GM18907 (cell line): ENCODE results near the gene PRKG1.

Source experiments
- ATAC-seq: cut with Tn5 transposase; IDR thresholded peaks from one replicate; pipeline ENCODE4 v1.9.1; 2021; ENCODE audit warnings: mild to moderate bottlenecking, moderate library complexity; ENCODE audit not compliant: unreplicated experiment

Gene PRKG1

DNA sequence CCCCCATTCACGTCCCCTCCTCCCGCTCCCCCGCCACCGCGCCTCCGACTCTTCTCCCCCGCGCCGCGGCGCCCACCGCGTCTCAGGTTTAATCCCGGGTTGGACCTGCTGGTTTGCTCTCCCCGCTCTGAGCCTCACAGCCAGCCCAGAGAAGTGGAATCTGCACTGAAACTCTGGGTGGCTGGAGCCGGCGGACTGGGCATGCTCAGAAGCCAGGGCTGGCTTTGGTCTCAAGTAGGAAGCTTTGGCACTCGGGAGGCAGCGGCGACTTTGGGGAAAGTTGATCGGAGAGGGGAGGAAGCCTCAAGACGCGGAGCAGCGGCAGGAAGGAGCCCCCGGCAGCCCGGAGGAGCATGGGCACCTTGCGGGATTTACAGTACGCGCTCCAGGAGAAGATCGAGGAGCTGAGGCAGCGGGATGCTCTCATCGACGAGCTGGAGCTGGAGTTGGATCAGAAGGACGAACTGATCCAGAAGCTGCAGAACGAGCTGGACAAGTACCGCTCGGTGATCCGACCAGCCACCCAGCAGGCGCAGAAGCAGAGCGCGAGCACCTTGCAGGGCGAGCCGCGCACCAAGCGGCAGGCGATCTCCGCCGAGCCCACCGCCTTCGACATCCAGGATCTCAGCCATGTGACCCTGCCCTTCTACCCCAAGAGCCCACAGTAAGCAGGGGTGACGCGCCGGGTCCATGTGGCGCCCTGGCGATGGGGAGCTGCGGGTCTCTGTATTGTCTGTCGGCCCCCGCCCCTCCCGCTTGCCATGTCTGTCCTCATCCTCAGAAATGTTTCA is at the start of gene PRKG1:
PRKG1 (plus strand) TSS at position 250 of the 791 bp plus-strand sequence.
- ATAC-seq, result peak; percentile 67

DNA sequence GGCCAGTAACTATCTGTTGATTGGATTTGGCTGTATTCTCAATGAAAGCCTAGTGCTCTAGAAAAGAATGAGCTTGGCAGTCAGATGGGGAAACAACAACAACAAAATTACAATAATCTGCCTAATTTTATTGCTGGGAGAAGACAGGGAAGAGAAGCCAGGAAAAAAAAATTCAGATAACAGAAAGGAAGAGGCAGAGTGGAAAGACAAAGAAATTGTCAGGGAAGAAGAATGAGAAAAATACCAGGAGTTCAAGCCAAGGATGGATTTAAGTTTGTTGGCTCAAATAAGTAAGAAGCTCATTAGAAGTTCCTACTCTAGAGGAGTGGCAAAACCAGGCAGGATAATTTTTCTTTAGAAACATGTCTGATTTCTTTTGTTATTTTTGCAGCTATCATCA is 45.9 kb upstream of the PRKG1 start:
- ATAC-seq, result no peak

DNA sequence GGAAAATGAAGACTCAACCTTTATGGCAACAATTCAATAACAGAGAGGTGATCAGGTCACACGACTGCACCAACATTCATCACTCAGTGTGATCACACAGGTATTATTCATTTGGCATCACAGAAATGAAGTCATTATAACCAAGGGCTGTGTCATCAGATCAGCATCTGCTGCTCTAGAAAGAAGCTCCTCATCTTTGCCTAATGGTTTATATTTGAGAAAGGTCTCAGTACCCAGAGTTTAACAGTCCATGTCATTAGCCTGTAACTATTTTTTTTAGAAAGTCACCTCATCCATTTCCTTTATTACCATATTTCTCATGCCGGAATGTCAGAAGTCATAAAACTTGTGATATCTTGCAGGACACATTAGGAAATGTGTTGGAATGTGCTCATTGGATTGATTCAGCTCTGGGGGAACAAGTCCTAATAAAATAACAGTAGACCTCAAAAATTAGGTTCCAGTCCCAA is 45.1 kb upstream of the PRKG1 start:
- ATAC-seq, result no peak

DNA sequence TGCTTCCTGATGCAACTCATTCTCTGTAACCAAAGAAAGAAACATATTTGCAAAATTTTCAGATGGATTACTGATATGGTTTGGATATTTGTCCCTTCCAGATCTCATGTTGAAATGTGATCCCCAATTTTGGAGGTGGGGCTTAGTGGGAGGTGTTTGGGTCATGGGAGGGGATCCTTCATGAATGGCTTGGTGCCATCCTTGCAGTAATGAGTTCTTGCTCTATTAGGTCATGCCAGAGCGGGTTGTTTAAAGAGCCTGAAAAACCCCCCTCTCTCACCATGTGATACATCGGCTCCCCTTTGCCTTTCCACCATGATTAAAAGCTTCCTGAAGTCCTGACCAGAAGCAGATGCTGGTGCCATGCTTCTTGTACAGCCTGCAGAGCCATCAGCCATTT is 43.8 kb upstream of the PRKG1 start:
- no peak for ATAC-seq

DNA sequence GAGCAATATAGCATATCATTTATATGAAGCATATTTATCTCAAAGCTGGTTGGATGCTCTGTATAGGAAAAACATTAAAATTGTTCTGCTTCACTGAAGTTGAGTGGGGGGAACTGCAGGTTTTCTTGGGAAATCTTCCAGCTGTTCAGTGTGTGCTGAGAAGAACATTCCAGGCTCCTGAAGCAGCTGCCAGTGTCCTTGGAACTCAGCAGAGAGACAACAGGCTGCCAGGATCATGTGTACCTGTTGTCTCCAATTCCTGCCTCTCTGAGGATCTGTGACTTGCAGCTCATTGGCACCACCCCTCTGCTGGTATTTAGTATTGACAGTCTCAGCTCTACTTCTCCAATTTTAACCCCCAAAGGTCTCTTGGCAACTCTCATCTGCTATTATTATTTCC is 42.3 kb upstream of the PRKG1 start:
- ATAC-seq, result no peak

DNA sequence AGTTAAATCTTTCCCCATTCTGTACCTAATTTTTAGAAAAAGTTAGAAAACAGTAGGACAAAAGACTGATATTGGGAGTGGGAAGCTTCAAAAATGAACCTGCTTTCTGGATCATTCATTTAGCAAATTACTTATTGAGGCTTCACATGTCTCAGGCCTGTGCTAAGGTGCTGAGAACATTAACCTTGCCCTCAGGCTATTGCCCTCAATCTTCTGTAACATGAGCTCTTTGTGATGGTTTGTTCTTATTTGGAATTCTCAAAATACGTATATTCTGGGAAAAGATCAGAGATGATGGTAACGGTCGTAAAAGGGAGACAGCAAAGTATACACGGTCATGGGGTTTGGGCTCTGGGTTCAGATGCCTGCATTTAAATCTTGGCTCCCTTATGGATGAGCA is 39.5 kb upstream of the PRKG1 start:
- ATAC-seq, result no peak

DNA sequence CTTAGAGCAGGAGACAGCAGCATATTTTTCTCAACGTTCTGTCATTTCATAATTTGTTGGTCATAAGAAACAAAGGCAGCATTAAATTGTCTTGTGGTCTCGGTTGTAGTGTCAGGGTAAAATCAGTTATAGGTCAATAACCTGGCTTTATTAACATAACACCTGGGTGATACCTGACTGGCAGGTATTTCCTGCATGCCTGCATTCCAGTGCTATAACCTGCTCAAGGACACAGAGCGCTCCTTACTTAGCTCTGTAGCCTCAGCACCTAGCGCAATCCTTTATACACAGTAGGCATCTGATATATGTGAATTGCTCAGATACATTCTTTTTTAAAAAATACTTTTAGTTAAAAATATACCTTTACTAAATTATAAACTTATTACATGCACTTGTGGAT is 38.9 kb upstream of the PRKG1 start:
- no peak for ATAC-seq

DNA sequence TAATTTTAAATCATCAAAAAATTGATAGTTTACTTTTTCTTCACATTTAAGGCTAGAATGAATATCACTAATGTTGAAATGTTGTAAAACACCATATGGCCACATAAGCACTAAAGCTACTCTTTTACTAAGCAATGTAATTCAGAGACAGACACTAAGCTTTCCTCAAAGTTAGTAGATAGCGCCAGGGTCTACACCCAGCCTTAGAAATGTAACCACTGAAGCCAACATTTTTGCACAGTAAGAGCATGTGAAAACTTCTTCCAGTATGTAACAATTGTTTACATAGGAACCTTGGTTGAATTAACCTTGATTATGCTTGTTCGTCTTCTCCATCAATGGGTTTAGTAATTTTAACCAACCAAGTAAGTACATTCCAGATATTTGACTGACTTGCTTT is 28.4 kb upstream of the PRKG1 start:
- no peak for ATAC-seq

DNA sequence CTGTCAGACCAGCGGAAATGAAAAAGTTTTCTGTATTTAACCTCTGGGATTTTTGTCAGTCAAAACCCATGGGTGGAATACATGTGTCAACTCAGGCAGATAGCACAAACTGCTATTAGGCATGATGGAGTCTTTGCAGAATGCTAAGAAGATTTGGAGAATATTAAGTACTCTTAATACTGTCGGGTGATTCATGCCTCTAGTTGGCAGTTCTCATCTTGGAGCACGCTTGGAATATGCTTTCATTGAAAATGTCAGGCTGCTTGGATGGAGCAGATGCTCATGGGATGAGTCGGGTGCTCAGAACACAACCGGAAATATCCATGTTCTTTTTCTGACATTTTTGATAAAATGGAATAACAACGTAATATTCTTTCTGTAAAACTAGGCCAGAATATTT is 27.6 kb upstream of the PRKG1 start:
- no peak for ATAC-seq

DNA sequence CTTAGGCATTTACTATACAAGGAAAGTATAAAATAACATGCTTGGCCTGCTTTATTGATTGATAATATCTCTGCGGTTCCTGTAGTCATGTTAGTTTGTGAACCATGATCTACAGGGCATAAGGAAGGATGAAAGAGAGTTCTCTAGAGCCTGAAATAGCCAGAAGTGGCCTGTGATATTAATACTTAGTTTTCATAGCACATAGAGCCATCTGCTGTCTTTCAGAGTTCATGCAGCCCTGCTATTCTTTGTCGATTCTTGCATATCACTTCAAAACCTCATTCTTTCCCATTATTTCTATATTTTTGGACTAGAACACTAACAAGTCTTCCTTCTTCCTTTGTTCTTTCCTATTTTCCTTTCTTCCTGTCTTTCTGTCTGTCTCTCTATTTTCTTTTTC is 26.4 kb upstream of the PRKG1 start:
- no peak for ATAC-seq

DNA sequence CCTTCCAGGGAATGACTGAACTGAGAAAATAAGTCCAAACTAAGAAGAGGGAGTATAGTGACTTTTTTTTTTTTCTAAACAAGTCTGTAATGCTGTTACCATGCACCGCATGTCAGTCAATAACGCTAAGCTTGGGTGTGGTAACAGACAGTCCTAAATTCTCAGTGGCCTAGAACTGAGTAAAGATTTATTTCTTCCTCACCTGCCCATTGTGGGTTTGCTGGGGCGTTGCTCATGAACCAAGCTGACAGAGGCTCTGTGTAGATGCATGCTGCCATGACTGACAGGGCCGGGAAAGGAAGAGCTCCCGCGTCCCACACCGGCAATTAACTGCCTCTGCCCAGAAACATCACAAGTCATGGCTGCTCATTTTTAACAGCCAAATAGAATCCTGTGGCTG is 25.5 kb upstream of the PRKG1 start:
- no peak for ATAC-seq

DNA sequence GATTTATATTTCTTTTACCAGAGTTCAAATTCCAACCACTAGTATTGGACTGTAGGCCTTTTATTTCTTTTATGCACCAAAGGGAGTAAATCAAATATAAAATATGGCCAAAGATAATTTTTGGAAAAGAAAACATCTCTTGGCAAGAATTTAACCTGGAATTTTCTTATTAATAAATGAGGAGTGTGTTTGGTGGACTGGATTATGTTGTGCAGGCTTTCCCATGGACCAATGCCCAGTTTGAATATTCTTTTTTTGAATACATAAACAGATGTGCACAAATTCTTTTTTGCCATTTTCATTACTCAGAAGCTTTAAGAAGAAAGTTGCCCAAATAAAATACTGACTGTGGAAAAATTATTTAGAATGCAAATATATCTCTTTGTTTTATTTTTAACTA is 22.1 kb upstream of the PRKG1 start:
- no peak for ATAC-seq

DNA sequence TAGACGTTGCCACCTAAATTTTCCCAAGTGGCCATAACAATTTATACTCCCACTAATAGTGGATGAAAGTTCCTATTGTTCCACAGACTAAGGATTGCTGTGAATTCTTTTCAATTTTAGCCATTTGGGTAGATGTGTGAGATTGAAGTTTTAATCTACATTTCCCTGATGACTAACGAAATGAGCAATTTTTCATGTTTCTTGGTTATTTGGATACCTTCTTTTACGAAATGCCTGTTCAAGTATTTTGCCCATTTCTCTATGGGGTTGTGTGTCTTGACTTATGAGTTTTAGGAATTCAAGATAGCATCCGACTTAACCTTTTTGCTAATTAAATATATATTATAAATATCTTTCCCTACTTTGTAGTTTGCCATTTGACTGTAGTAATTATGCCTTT is 16.4 kb upstream of the PRKG1 start:
- no peak for ATAC-seq

DNA sequence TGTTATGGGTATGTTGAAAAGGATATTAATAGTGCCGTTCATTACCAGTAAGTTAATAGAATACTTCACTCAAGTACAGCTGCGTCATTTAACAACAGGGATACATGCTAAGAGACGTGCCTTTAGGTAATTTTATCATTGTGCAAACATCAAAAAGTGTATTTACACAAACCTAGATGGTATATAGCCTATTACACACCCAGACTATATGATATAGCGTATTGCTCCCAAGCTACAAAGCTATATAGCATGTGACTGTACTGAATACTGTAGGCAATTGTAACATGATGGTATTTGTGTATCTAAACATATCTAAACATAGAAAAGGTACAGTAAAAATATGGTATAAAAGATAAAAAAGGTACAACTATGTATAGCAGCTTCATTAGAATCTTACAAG is 11.1 kb upstream of the PRKG1 start:
- ATAC-seq, result no peak

DNA sequence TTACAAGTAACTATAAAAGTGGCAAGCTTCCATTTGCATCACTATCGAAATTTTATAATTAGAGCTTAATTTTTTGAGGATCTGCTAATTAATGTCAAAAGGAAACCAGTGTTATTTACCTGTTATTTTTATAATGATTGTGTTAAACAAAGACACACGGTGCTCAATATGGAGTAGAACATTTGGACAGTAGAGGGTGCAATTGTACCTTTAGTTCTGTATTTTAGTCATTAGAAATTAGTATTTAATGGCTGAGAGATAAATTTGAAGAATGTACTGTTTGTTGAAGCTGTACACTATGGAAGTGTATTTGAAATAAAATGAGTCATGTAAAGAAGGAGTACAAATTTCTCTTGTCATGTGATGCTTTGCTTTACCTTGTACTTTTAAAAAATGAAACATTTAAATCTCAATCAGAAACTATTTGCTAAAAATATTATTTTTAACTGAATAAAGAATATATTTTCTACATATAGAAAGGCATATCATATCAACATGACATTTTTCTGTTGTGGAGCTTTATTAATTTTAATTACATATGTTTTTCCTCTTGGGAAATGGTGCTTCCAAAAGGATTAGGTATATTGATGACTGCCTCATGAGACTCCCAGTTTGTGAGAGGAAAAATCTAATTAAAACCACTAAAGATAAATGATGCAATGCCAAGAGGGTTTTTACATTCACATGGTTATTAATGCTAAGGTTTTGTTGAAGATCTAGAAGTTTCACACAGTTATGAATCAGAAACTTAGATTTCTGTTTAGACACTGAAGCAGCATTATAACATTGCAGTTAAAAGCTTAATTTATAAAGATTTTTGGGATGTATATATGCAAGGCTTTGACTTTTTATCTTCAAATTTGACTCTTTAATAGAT is 10.4 kb upstream of the PRKG1 start:
- ATAC-seq, result peak; percentile 64

DNA sequence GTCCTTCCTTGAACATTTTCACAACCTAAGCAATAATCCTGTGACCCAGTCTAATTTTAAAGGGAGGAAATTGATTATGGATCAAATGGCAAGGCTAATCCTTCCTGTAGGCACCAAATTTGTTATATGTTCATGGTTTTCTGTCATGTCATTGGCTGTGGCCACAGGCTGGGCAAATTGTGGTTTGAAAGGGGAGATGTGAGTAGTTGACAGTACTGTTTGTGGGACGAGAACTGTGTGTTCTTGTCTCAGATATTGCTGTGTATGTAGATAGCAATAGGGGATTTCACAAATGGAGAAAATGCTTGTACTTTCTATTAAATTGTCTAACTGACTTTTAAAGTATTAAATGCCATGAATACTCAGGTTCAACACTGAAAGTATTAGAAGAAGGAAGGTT is 8.1 kb upstream of the PRKG1 start:
- ATAC-seq, result no peak

DNA sequence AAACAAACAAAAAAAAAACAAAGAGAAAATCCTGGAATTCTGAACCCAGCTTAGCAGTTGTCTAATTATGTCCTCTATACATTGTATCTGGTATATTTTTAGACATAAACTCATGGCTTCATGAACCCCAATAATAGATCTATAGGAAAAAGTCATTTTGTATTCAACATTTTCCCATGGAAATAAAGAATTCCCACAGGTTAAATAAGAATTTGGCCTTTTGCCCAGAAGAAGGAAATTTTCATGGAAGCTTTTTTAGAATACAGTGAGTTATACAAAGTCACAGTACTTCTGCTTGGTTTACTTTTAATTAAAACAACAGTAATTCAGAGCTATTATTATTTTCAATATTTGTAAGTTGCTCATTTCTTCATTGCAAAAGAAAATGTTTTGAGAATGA is 2.1 kb upstream of the PRKG1 start:
- ATAC-seq, result no peak

DNA sequence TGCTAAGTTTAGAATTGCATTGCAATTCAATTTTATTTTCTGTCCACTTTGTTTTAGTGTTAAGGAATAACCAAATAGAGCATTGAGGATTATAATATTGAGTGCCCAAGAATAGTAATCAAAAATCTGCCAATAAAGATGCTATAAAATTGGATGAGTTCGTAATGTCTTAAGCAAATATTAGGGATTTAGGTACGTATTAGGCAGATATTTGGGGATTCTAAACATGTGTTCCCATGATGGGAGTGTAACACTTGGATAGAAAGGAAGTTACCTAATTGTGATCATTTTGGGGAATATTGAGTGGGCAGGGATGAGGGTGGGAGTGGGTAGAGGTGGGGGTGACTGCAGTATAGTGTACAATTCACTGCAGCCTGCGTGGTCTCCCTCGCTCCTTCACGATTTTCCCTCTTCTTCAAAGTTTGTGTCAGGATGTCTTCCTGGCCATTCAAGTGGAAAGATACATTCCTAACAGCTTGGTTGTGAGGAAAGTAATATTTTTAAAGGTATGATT is 1.3 kb upstream of the PRKG1 start:
- ATAC-seq, result no peak

DNA sequence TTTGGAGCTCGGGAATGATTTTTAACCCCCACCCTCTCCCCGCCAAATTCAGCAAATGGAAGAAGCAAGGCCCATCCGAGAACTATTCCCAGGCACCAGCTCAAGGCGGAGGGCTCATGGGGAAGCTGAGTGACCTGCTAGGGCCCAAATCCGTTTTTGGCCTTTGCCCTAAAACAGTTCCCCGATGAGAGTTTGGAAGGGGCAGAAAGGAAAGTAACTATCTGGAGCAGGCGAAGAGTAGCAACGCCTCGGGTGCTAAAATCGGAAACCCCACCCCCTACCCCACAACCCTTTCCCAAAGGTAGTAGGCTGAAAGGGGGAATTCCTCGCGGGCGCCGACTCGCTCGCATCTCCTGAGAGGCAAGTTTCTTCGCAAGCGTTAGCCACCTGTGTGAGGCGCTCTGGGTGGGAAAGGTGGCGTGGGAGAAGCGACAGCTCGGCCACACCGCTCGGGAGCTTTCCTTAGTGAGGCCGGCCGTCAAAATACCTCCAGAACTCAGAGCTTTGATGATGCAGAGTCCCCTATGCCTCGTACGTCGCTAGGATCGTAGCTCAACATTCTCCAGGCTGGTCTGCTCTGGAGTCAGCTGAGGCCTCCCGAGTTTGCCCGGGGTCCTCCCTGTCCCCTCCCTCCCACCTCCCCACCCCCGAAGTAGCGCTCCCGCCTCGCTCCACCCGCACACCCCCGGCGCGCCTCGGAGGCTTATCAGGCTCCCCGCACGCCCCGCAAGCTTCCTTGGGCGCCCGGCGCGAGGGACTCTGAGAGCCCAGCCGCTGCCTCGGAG is 642 bp upstream of the PRKG1 start:
- peak; percentile 49 for ATAC-seq

DNA sequence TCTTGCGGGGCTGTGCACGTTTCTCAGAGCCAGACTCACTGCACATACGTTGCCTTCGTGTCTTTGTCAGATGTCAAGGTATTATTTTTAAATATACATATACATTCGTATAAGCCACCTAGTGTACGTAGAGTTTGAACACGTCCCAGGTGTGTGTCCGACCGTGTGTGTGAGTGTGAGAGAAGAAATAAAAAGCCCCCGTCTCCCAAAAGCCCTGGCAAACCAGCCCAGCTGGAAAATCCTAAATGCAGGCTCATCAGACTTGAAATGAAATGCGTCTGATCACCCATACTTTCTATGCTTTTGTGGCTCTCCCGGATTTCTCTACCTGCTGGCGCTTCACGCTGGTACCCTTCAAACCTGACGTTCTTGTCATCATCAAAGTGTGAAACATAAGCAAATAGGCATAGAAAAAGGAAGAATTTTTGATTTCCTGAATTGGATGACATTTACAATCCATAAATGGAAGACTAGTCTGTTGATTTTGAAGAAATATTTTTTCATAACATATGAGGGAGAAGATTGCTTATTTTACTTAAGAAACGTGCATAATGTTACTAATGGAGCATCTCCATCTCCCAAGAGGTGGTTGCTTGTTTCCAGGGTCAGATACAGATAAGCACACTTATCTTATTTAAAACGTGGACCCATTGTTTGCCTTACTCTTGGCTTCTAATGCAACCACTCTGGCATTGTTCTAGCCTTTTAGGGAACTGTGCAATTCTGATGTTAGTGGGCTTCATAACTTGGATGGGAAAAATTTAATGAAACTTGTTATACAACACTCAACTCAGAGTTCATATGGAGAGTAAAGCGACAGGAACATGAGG is 971 bp downstream of the PRKG1 start:
- ATAC-seq, result peak; percentile 2
